Measurements from ENCODE around the gene USP1. TPM values are rescaled to one million over a fixed set of nuclear protein-coding genes. Genes with fewer than 3 reads are reported as not detected.

USP1 gene
- total and polyA plus RNA-seq, 4 donors, result 5.1 to 33.8 (median 7.8) TPM

GRCh38 chr1:62424411-62424810 is 12.4 kb upstream of the USP1 start:
- Histone ChIP-seq H3K4me3 (ENCODE audit: low read depth in 1 of 3, low read length in 3 of 3) (no peak overlapping the region), H3K36me3 (ENCODE audit: control insufficient read depth in 4 of 4, insufficient read depth in 3 of 4, low read depth in 1 of 4, low read length in 3 of 4) (no peaks in the 10 kb centered on the region), H3K9me3 (ENCODE audit: control insufficient read depth in 4 of 4, low read length in 3 of 4) (no peaks in the 10 kb centered on the region), H3K27me3 (ENCODE audit: control insufficient read depth in 4 of 4, insufficient read depth in 4 of 4, low read length in 3 of 4) (no peaks in the 10 kb centered on the region), H3K9ac (ENCODE audit: low read depth in 1 of 2, low read length in 2 of 2) (no peak overlapping the region), H3K27ac (ENCODE audit: low read depth in 1 of 2, low read length in 2 of 2) (no peak overlapping the region), H3K4me1 (ENCODE audit: control insufficient read depth in 4 of 4, insufficient read depth in 4 of 4, low read length in 3 of 4) (no peaks in the 10 kb centered on the region)
- DNase-seq (ENCODE audit: low spot score), result no peak
- WGBS, result 85% methylated on average over 4 of the region's 4 CpGs
- TF ChIP-seq FOXA2 (IDR thresholded peaks at IDR 0.05) (no peak), FOXA1 (IDR thresholded peaks at IDR 0.05) (no peak), TAF1 (conservative IDR thresholded peaks at IDR 0.05) (no peak), HNF4G (IDR thresholded peaks at IDR 0.05) (no peak), MAX (IDR thresholded peaks at IDR 0.05) (no peak), ZBTB33 (IDR thresholded peaks at IDR 0.05) (no peak), REST (IDR thresholded peaks at IDR 0.05) (no peak), EGR1 (IDR thresholded peaks at IDR 0.05; ENCODE audit: low read depth in 2 of 2) (no peak), GABPA (IDR thresholded peaks at IDR 0.05 in 1 of 2, conservative IDR thresholded peaks at IDR 0.05 in 1 of 2) (no peak)
- TF ChIP-seq, protein P1, sequence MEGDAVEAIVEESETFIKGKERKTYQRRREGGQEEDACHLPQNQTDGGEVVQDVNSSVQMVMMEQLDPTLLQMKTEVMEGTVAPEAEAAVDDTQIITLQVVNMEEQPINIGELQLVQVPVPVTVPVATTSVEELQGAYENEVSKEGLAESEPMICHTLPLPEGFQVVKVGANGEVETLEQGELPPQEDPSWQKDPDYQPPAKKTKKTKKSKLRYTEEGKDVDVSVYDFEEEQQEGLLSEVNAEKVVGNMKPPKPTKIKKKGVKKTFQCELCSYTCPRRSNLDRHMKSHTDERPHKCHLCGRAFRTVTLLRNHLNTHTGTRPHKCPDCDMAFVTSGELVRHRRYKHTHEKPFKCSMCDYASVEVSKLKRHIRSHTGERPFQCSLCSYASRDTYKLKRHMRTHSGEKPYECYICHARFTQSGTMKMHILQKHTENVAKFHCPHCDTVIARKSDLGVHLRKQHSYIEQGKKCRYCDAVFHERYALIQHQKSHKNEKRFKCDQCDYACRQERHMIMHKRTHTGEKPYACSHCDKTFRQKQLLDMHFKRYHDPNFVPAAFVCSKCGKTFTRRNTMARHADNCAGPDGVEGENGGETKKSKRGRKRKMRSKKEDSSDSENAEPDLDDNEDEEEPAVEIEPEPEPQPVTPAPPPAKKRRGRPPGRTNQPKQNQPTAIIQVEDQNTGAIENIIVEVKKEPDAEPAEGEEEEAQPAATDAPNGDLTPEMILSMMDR (IDR thresholded peaks at IDR 0.05; ENCODE audit: low read depth, low read length, missing input control), result no peak

GRCh38 chr1:62425041-62425440 is 11.8 kb upstream of the USP1 start:
- no peak overlapping the region for H3K4me3 ChIP-seq (ENCODE audit: low read depth in 1 of 3, low read length in 3 of 3)
- no peaks in the 10 kb centered on the region for H3K27me3 ChIP-seq (ENCODE audit: control insufficient read depth in 4 of 4, insufficient read depth in 4 of 4, low read length in 3 of 4)
- H3K36me3 ChIP-seq (ENCODE audit: control insufficient read depth in 4 of 4, insufficient read depth in 3 of 4, low read depth in 1 of 4, low read length in 3 of 4), result no peaks in the 10 kb centered on the region
- TF ChIP-seq RXRA (IDR thresholded peaks at IDR 0.05) (no peak), ZBTB33 (IDR thresholded peaks at IDR 0.05) (no peak), REST (IDR thresholded peaks at IDR 0.05) (no peak), JUND (IDR thresholded peaks at IDR 0.05) (no peak), YY1 (IDR thresholded peaks at IDR 0.05) (no peak), RAD21 (IDR thresholded peaks at IDR 0.05) (no peak), HNF4A (conservative IDR thresholded peaks at IDR 0.05) (no peak), MAX (IDR thresholded peaks at IDR 0.05) (no peak), GABPA (IDR thresholded peaks at IDR 0.05 in 1 of 2, conservative IDR thresholded peaks at IDR 0.05 in 1 of 2) (no peak), SP1 (IDR thresholded peaks at IDR 0.05) (no peak), FOXA2 (IDR thresholded peaks at IDR 0.05) (no peak)
- no peaks in the 10 kb centered on the region for H3K9me3 ChIP-seq (ENCODE audit: control insufficient read depth in 4 of 4, low read length in 3 of 4)
- H3K27ac ChIP-seq (ENCODE audit: low read depth in 1 of 2, low read length in 2 of 2), result no peak overlapping the region
- no peaks in the 10 kb centered on the region for H3K4me1 ChIP-seq (ENCODE audit: control insufficient read depth in 4 of 4, insufficient read depth in 4 of 4, low read length in 3 of 4)
- no peak for DNase-seq (ENCODE audit: low spot score)
- H3K9ac ChIP-seq (ENCODE audit: low read depth in 1 of 2, low read length in 2 of 2), result no peak overlapping the region
- WGBS, result 82% methylated on average over 5 of the region's 5 CpGs
